Spleen (tissue), 3 donors: ENCODE data around the gene ANO4.

Source experiments
- POLR2A ChIP-seq, 3 donors: fragments of 450-650 bp; IDR thresholded peaks; one replicate each; pipeline ENCODE4 v1.5.1; 2017; ENCODE audit warnings: antibody characterized with exemption in 3 of 3, mild to moderate bottlenecking in 1 of 3
- POLR2AphosphoS5 ChIP-seq, 3 donors: sonication (generic); formaldehyde crosslinking; IDR thresholded peaks; one replicate each; pipeline ENCODE4 v1.5.1; 2017; ENCODE audit warnings: antibody characterized with exemption in 3 of 3

- TF ChIP-seq POLR2AphosphoS5 (IDR thresholded peaks at IDR 0.05), result no peak
- TF ChIP-seq POLR2A (IDR thresholded peaks at IDR 0.05), result no peak
Measured at GRCh38 chr12:101076921-101077320, 282.3 kb downstream of the ANO4 start.
